Ectodermal cell (in vitro differentiated cells): ENCODE results near the gene OBSL1.

Experiments
- H3K27ac ChIP-seq: 2 replicates; pipeline ENCODE4 v1.7.0; 2013; ENCODE audit warnings: mild to moderate bottlenecking, low read depth, low read length; ENCODE audit not compliant: insufficient read depth, poor library complexity, severe bottlenecking
- H3K27me3 ChIP-seq: 2 replicates; pipeline ENCODE4 v1.7.0; 2013; ENCODE audit warnings: mild to moderate bottlenecking, low read length; ENCODE audit not compliant: insufficient read depth, control insufficient read depth, poor library complexity, severe bottlenecking
- H3K36me3 ChIP-seq: one replicate; pipeline ENCODE4 v1.7.0; 2013; ENCODE audit warnings: low read length; ENCODE audit not compliant: control insufficient read depth, insufficient read depth
- H3K4me1 ChIP-seq: one replicate; pipeline ENCODE4 v1.7.0; 2013; ENCODE audit warnings: low read length; ENCODE audit not compliant: control insufficient read depth, insufficient read depth
- H3K4me3 ChIP-seq: 2 replicates; pipeline ENCODE4 v1.7.0; 2013; ENCODE audit warnings: low read depth, low read length, control low read depth; ENCODE audit not compliant: insufficient read depth
- H3K9me3 ChIP-seq: 2 replicates; pipeline ENCODE4 v1.7.0; 2013; ENCODE audit warnings: mild to moderate bottlenecking, low read length, moderate library complexity; ENCODE audit not compliant: control insufficient read depth
- WGBS, 2 experiments: methylation state at CpG; one replicate each; pipeline ENCODE4 v1.1.7; 2013; ENCODE audit warnings: missing lambda C conversion rate in 2 of 2; 5-methylcytosine and 5-hydroxymethylcytosine counted together

The OBSL1 gene

DNA sequence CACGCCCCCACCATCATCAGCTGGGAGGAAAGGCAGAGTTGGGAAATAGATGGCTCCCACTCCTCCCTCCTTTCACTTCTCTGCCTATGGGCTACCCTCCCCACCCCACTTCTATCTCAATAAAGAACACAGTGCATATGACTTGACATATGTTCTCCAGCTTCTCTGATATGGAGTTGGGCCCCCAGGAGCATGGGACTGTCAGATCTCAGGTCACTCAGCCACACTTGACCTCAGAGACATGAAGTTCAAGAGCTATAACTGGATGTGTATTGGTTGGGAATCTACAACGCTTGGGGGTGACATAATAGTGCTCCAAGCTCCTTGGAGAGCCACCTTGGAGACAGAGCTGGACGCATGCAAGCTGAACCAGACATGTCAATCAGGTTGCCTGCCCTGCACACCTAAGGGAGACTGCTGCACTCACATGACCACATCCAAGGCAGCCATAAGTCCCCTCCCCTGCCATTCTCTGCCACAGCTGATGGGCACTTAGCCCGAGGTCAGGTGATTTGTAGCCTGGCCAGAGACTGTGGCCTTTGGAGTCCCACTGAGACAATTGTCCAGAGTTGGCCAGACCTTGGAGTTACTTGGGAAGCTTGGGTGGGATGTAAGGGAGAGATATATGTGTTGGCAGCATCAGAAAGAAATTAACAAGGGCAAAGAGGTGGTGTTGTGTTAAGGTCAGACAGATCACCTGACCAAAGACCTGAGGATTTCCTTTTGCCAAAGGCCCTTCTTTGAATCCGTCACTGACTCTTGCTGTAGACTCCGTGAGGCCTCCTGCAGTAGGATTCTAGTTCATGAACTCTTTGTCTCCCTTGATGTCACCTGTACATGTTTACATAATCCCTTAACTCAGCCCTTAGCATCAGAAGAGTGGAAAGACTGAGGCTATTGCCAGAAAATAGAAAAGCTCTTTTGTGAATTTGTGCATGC is 4.5 kb upstream of the OBSL1 start:
- Histone ChIP-seq H3K4me3 (no peak overlapping the region), H3K27me3 (peaks cover under 1% of the 10 kb centered on the region), H3K27ac (no peak overlapping the region), H3K4me1 (peaks cover 44% of the 10 kb centered on the region), H3K36me3 (no peaks in the 10 kb centered on the region), H3K9me3 (no peaks in the 10 kb centered on the region)
- 92 to 94% methylated on average over 6 of the region's 6 CpGs for WGBS, 2 experiments

DNA sequence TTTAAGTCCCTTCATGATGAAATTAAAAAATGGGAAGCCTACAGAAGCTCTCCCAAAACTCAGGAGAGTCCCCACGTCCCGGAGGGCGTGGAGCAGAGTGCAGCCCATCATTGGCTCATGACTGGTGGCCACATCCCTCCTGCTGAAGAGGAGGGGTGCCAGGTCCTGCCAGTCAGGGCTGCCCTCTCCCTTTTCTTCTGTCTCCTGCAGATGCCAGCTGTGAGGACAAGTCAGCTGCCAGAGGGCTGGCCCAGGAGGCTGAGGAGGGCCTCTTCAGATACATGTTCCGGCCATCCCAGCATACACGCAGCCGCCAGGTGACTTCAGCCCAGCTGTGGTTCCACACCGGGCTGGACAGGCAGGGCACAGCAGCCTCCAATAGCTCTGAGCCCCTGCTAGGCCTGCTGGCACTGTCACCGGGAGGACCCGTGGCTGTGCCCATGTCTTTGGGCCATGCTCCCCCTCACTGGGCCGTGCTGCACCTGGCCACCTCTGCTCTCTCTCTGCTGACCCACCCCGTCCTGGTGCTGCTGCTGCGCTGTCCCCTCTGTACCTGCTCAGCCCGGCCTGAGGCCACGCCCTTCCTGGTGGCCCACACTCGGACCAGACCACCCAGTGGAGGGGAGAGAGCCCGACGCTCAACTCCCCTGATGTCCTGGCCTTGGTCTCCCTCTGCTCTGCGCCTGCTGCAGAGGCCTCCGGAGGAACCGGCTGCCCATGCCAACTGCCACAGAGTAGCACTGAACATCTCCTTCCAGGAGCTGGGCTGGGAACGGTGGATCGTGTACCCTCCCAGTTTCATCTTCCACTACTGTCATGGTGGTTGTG is 3.4 kb upstream of the OBSL1 start:
- Histone ChIP-seq H3K4me1 (peaks cover 44% of the 10 kb centered on the region), H3K9me3 (no peaks in the 10 kb centered on the region), H3K27ac (no peak overlapping the region), H3K4me3 (no peak overlapping the region), H3K27me3 (peaks cover 12% of the 10 kb centered on the region), H3K36me3 (no peaks in the 10 kb centered on the region)
- WGBS, 2 experiments: 91 to 92% methylated on average over 22 of the region's 22 CpGs

DNA sequence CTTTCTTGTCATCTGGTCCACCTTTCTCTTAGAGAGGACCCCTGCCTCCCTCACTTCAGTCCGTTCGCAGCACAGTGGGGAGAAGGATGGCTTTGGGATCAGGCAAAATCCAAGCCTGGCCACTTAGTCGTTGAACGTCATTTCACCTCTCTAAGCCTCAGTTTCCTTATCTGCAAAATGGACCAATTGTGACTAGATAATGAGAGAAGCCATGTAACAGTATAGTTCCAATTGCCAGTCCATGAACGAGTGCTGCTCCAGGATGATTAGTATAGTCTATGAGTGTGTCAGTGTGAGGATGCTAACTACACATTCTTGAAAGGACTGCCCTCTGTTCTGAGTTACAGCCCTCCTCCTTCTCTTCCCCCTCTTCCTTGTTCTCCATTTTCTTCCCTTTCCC is 1.8 kb upstream of the OBSL1 start:
- Histone ChIP-seq H3K4me3 (no peak overlapping the region), H3K27me3 (peaks cover 15% of the 10 kb centered on the region), H3K9me3 (no peaks in the 10 kb centered on the region), H3K4me1 (peaks cover 30% of the 10 kb centered on the region), H3K36me3 (no peaks in the 10 kb centered on the region), H3K27ac (no peak overlapping the region)
- 92 to 93% methylated on average over 5 of the region's 5 CpGs for WGBS, 2 experiments

DNA sequence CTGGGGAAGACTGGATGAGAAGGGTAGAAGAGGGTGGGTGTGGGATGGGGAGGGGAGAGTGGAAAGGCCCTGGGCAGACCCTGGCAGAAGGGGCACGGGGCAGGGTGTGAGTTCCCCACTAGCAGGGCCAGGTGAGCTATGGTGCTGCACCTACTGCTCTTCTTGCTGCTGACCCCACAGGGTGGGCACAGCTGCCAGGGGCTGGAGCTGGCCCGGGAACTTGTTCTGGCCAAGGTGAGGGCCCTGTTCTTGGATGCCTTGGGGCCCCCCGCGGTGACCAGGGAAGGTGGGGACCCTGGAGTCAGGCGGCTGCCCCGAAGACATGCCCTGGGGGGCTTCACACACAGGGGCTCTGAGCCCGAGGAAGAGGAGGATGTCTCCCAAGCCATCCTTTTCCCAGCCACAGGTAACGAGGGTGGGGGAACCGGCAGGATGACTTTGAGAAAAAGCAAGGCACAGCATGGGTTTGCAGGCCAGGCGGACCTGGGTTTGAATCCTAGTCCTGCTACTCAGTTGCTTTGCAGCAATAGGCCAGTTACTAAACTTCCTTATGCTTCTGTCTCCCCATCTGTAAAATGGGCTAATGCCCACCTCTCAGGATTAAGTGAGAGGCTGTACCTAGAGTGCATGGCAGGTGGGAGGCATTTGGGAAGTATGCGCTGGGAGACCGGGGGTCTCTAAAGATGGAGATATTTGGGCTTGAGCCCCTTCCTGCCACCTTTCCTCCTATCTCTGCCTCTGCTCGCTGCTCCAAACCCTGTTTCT is 1.1 kb upstream of the OBSL1 start, which contains the start of gene INHA:
Gene INHA, plus strand, starts transcription at position 74 of the 765 bp plus-strand sequence. Its CDS starts 65 bp downstream, at position 139.
- peaks cover 24% of the 10 kb centered on the region for H3K4me1 ChIP-seq
- 90 to 91% methylated on average over 13 of the region's 13 CpGs for WGBS, 2 experiments
- H3K27ac ChIP-seq: no peak within 1 kb of the TSS
- H3K27me3 ChIP-seq: peaks cover 15% of the 10 kb centered on the region
- H3K9me3 ChIP-seq: no peaks in the 10 kb centered on the region
- H3K4me3 ChIP-seq: peak within 1 kb of the TSS; percentile 43
- no peaks in the 10 kb centered on the region for H3K36me3 ChIP-seq

DNA sequence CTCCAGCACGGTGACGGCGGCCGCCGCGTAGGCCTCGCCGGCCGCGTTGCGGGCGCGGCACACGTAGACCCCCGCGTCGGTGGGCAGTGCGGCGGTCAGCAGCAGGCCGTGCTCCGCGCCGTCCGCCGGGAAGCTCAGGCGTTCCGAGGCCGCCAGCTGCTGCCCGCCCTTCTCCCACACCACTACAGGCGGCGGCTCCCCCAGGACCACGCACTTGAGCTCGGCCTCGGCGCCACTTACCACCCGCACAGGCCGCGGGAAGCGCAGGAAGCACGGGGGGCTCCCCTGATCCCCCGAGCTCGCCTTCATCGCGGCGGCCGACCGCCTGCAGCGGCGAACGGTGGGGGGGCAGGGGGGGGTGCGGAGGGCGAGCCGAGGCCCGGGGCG is 422 bp downstream of the OBSL1 start:
- H3K4me3 ChIP-seq: peak overlapping the region; percentile 43
- H3K4me1 ChIP-seq: peaks cover 9% of the 10 kb centered on the region
- WGBS, 2 experiments: 0% methylated on average over 55 of the region's 55 CpGs
- H3K27ac ChIP-seq: no peak overlapping the region
- H3K9me3 ChIP-seq: no peaks in the 10 kb centered on the region
- H3K36me3 ChIP-seq: no peaks in the 10 kb centered on the region
- H3K27me3 ChIP-seq: peaks cover 15% of the 10 kb centered on the region

DNA sequence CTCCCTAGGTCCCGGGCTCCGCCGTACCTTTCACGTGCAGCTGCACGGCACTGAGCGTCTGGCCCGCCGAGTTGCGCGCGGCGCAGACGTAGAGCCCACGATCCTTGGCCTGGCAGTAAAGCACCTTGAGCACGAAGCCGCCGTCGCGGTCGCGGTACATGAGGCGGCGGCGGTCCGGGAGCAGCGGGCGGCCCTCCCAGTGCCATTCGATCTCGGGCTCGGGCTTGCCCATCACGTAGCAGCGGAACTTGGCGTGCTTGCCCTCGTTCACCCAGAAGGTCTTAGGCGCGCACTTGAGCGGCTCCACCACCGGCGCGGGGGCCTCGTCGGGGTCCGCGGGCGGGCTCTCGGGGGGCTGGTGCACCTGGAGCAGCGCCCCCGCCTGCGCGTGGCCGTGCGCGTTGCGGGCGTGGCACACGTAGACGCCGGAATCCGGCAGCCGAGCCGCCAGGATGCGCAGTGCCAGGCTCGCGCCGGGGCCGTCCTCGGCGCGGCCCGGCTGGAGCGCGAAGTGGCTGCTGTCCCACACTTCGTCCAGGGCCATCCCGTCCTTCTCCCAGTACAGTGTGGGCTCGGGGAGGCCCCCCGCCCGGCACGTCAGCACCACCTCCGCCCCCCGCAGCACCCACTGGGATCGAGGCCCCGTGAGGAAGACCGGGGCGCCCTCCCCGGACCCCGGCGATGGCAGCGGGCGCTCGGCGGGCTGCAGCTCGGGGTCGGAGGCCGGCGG is 980 bp downstream of the OBSL1 start:
- Histone ChIP-seq H3K4me1 (peaks cover 6% of the 10 kb centered on the region), H3K27me3 (peaks cover 15% of the 10 kb centered on the region), H3K36me3 (no peaks in the 10 kb centered on the region), H3K27ac (no peak overlapping the region), H3K4me3 (peak overlapping the region; percentile 43), H3K9me3 (no peaks in the 10 kb centered on the region)
- 10% methylated on average over 95 of the region's 95 CpGs for WGBS, 2 experiments

DNA sequence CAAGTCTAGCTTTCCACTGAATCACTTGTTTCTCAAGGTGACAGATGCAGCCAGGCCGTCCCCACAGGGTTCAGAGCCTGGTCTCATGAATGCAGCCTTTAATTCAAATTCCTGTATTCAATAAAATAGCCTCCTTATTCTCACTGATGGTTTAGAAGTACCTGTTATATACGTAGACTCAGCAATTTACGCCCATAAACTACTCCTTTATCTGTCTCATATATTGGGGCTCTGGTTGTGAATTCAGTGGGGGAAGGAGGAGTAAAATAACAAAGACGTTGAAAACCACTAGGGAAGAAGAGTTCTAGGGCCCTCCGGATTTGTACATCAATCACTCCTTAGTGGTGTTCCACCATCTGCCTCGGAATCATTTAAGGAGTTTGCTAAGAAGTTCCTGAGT is 1.7 kb downstream of the OBSL1 start:
- Histone ChIP-seq H3K36me3 (peaks cover under 1% of the 10 kb centered on the region), H3K4me3 (peak overlapping the region; percentile 43), H3K27ac (no peak overlapping the region), H3K9me3 (no peaks in the 10 kb centered on the region), H3K4me1 (peaks cover 6% of the 10 kb centered on the region), H3K27me3 (peaks cover 15% of the 10 kb centered on the region)
- 82 to 87% methylated on average over 5 to 6 of the region's 6 CpGs for WGBS, 2 experiments

DNA sequence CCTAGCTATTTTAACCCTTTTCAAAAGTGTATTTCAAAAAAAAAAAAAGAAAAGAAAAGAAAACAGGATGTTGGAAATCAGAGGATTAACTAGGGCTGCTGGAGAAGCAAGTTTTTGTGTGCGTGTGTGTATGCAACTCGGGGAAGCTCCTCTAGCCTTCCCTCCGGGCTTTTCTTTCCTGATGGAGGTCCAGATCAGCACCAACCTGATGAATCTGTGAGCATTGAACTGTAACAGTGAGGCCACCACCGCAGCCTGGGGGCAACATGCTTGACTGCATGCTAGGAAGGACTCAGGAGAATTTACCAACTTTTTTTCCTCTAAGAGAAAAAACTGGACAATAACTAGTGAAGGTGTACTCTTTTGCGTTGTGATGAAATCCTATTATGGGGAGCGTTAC is 2.3 kb downstream of the OBSL1 start:
- peaks cover 15% of the 10 kb centered on the region for H3K27me3 ChIP-seq
- 89 to 90% methylated on average over 6 of the region's 6 CpGs for WGBS, 2 experiments
- no peak overlapping the region for H3K27ac ChIP-seq
- no peak overlapping the region for H3K4me3 ChIP-seq
- H3K4me1 ChIP-seq: peaks cover 6% of the 10 kb centered on the region
- H3K36me3 ChIP-seq: peaks cover 3% of the 10 kb centered on the region
- H3K9me3 ChIP-seq: no peaks in the 10 kb centered on the region

DNA sequence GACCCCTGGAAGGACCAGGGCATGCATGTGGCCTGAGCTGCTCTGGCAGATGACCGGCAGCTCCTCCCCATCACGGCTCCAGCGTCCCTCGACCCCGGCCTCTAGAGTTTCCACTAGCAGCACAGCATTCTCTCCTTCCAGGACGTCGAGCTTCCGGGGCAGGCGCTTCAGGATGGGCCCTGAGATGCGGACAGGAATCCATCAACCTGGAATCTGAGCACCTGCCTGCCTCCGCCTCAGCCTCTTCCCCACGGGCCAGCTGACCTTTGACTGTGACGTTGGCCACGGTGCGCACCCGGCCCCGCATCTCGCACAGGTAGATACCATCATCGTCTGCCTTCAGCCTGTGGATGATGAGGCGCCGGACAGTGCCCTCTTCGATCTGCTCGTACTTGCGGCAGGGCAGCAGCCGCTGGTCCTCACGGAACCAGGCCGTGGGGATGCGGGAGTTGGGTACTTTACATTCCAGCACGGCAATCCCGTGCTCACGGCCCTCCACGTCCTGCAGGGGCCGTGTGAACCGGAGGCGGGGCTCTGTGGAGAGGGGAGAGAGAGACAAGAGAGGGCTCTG is 3.5 kb downstream of the OBSL1 start:
- 93 to 94% methylated on average over 35 of the region's 35 CpGs for WGBS, 2 experiments
- Histone ChIP-seq H3K4me3 (no peak overlapping the region), H3K4me1 (peaks cover 6% of the 10 kb centered on the region), H3K36me3 (peaks cover 3% of the 10 kb centered on the region), H3K9me3 (no peaks in the 10 kb centered on the region), H3K27me3 (peaks cover 15% of the 10 kb centered on the region), H3K27ac (no peak overlapping the region)
